ENCODE results near the gene PPP2R5A. TPM values are rescaled to one million over a fixed set of nuclear protein-coding genes. Genes with fewer than 3 reads are reported as not detected.
A peak's percentile ranks its signal among the peaks of the same experiment; 100 is the strongest.

PPP2R5A gene
- total and polyA plus RNA-seq, 2 of the 13 experiments (the other 11 are each of a cell fraction or from before 2014, with no cell fraction given) = 22.0 to 31.4 TPM

DNA sequence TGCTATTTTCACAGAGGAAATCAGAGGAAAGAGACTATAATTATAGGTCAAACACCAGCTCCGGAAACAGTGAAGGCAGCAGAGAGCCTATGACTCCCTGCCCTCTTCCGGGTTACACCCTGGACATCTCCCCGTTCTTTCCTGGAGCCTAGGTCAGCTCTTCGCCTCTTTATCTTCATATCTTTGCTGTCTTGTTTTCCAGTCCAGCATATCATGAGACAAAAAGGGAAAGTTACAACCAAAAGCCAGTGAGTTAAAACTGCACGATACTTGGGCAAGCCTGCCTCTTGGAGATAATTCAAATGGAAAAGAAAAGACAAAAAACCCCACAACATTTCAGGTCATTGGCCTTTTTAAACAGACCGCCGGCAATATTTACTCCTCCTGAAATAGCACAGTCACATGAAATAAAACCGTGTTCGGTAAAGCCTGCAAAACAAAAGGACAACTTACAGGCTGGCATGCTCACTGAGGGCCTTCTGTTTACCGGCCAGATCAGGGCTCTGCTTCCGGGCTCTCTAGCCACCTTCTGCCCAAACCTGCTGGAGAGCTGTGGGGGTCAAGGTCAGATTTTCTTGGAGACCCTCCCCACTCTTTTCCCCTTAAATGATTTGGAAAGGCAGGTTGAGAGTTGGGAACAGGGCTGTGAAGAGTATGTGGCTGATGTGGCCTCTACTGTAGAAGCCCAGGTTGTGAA, 42.8 kb upstream of the PPP2R5A start (continued):
- TF ChIP-seq ZNF781 (CRISPR knock-in tag; IDR thresholded peaks at IDR 0.05; ENCODE audit: borderline replicate concordance, not compliant biosample characterization) = no peak
- TF ChIP-seq AHDC1 (CRISPR knock-in tag; IDR thresholded peaks at IDR 0.05; ENCODE audit: borderline replicate concordance) = no peak
- no peak for TF ChIP-seq CBX1 (IDR thresholded peaks at IDR 0.05; ENCODE audit: low read depth)
- TF ChIP-seq ZBTB20 (CRISPR knock-in tag; IDR thresholded peaks at IDR 0.05; ENCODE audit: borderline replicate concordance, low read depth) = no peak
- no peak for TF ChIP-seq CEBPB (IDR thresholded peaks at IDR 0.05; ENCODE audit: borderline replicate concordance, low read depth, low read length)
- TF ChIP-seq ZUFSP (CRISPR knock-in tag; IDR thresholded peaks at IDR 0.05; ENCODE audit: borderline replicate concordance) = no peak
- no peak for TF ChIP-seq TOPORS (CRISPR knock-in tag; IDR thresholded peaks at IDR 0.05)
- TF ChIP-seq ZFP36 (IDR thresholded peaks at IDR 0.05; ENCODE audit: borderline replicate concordance, low read depth, low read length, partially characterized antibody) = no peak
- no peak for TF ChIP-seq ZNF883 (CRISPR knock-in tag; IDR thresholded peaks at IDR 0.05; ENCODE audit: not compliant biosample characterization)
- TF ChIP-seq ZNF891 (CRISPR knock-in tag; IDR thresholded peaks at IDR 0.05) = no peak
- no peak for TF ChIP-seq ZNF282 (IDR thresholded peaks at IDR 0.05; ENCODE audit: partially characterized antibody)
- TF ChIP-seq ZBTB7A (CRISPR knock-in tag; IDR thresholded peaks at IDR 0.05) = peak; percentile 62
- 0 out of 2 replicates have a peak, but pooled peaks have one; percentile 12 for TF ChIP-seq CEBPG (CRISPR knock-in tag; IDR thresholded peaks at IDR 0.05)
- peak; percentile 47 for TF ChIP-seq RCOR2 (CRISPR knock-in tag; IDR thresholded peaks at IDR 0.05)
- no peak for TF ChIP-seq PTBP1 (IDR thresholded peaks at IDR 0.05; ENCODE audit: low read depth, low read length, poor library complexity, severe bottlenecking)
- TF ChIP-seq ZNF44 (CRISPR knock-in tag; IDR thresholded peaks at IDR 0.05) = no peak

Measured in HepG2 (cell line).